ENCODE results near the gene NRCAM. TPM values are rescaled to one million over a fixed set of nuclear protein-coding genes. Genes with fewer than 3 reads are reported as not detected.

NRCAM gene
- total RNA-seq, 4 donors from 2014 or later = 0.85 to 4.1 (median 2.6) TPM

GRCh38 chr7:108181073-108181985 is 274.9 kb downstream of the NRCAM start:
- Histone ChIP-seq H3K4me3 (no peak overlapping the region), H3K27me3 (no peaks in the 10 kb centered on the region), H3K9me3 (no peaks in the 10 kb centered on the region), H3K4me1 (no peaks in the 10 kb centered on the region), H3K36me3 (no peaks in the 10 kb centered on the region), H3K27ac (no peak overlapping the region)
- DNase-seq = no peak
- TF ChIP-seq CTCF (IDR thresholded peaks at IDR 0.05) (peak; percentile 52 to 80 (median 75)), POLR2A (IDR thresholded peaks at IDR 0.05) (no peak)

GRCh38 chr7:108178398-108178797 is 277.8 kb downstream of the NRCAM start:
- Histone ChIP-seq H3K36me3 (no peaks in the 10 kb centered on the region), H3K27ac (no peak overlapping the region), H3K4me1 (no peaks in the 10 kb centered on the region), H3K4me3 (no peak overlapping the region), H3K9me3 (no peaks in the 10 kb centered on the region), H3K27me3 (no peaks in the 10 kb centered on the region)
- DNase-seq = no peak
- no peak for TF ChIP-seq POLR2A (IDR thresholded peaks at IDR 0.05)
- TF ChIP-seq CTCF (IDR thresholded peaks at IDR 0.05) = no peak

- Histone ChIP-seq H3K36me3 (no peaks in the 10 kb centered on the region), H3K27ac (no peak overlapping the region), H3K27me3 (no peaks in the 10 kb centered on the region), H3K9me3 (no peaks in the 10 kb centered on the region), H3K4me3 (no peak overlapping the region), H3K4me1 (no peaks in the 10 kb centered on the region)
- no peak for DNase-seq
- TF ChIP-seq CTCF (IDR thresholded peaks at IDR 0.05) (no peak), POLR2A (IDR thresholded peaks at IDR 0.05) (no peak)
Observed at GRCh38 chr7:108171164-108171563, 285.1 kb downstream of the NRCAM start.

- Histone ChIP-seq H3K36me3 (no peaks in the 10 kb centered on the region), H3K4me3 (no peak overlapping the region), H3K9me3 (no peaks in the 10 kb centered on the region), H3K4me1 (no peaks in the 10 kb centered on the region), H3K27me3 (no peaks in the 10 kb centered on the region), H3K27ac (no peak overlapping the region)
- DNase-seq = no peak
- TF ChIP-seq CTCF (IDR thresholded peaks at IDR 0.05) (no peak), POLR2A (IDR thresholded peaks at IDR 0.05) (no peak)
Observed at GRCh38 chr7:108170251-108170650, 286.0 kb downstream of the NRCAM start.

- no peak for DNase-seq
- no peak overlapping the region for H3K4me3 ChIP-seq
- H3K27ac ChIP-seq = no peak overlapping the region
Observed at GRCh38 chr7:108167460-108167859, 288.8 kb downstream of the NRCAM start.

More at GRCh38 chr7:108167460-108167859, 288.8 kb downstream of the NRCAM start:
- Histone ChIP-seq H3K36me3 (no peaks in the 10 kb centered on the region), H3K9me3 (no peaks in the 10 kb centered on the region), H3K4me1 (no peaks in the 10 kb centered on the region), H3K27me3 (no peaks in the 10 kb centered on the region)
- TF ChIP-seq POLR2A (IDR thresholded peaks at IDR 0.05) (no peak), CTCF (IDR thresholded peaks at IDR 0.05) (no peak)
